HG02642 (cell line): ENCODE measurements around the gene EFR3B.
"Not testable (repeated sequence)": the region's sequence is repeated elsewhere in the genome, so short reads cannot be mapped to it uniquely, and the experiment has no call there.

ENCODE experiments used
- ATAC-seq: cut with Tn5 transposase; IDR thresholded peaks from one replicate; pipeline ENCODE4 v1.9.1; 2021; ENCODE audit warnings: mild to moderate bottlenecking; ENCODE audit not compliant: unreplicated experiment, poor library complexity

Gene EFR3B

DNA sequence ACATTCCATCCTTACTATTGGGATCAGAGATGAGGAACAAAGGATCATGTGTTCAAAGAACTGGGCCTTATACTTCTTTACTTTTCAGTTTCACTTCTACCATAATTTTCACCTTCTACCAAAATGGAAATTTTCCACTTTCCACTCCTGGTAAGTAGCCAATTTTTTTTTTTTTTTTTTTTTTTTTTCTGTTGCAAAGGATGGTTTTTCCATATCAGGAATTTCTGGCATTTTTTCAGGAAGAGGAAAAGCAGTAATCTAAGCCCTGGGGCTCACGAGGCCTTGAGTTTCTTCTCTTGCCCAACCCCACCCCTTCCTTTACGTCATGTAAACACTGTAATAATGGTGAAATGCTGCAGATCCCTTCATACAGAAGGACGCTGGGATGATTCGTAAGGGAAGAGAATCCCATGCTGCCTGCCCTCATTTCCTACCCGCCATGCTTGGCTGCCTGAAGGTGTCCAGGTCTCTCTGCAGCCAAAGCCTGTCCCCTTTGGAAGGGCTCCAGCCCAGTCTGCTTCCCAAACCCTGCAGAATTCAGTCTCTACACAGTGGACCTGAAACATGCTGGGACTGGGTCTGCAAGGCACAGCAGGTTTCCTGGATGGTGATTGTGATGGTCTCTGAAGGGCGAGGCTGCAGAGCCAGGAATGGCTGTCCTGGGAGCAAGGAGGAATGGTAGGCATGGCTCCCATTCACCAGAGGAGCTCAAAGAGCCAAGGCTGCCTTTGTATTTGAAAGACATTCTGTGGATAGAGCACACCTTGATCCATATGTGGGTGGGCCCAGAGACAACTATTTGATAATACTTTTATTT is 57.0 kb downstream of the EFR3B start:
- ATAC-seq: no peak

DNA sequence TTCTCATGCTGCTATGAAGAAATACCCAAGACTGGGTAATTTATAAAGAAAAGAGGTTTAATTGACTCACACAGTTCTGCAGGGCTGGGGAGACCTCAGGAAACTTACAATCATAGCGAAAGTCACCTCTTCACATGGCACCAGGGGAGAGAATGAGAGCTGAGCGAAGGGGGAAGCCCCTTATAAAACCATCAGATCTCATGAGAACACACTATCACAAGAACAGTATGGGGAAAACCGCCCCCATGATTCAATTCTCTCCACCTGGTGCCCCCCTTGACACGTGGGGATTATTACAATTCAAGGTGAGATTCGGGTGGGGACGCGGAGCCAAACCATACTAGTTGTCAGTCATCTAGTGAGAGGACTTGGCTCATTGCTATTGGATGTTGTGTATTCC is 60.5 kb downstream of the EFR3B start:
- not testable (repeated sequence) for ATAC-seq

DNA sequence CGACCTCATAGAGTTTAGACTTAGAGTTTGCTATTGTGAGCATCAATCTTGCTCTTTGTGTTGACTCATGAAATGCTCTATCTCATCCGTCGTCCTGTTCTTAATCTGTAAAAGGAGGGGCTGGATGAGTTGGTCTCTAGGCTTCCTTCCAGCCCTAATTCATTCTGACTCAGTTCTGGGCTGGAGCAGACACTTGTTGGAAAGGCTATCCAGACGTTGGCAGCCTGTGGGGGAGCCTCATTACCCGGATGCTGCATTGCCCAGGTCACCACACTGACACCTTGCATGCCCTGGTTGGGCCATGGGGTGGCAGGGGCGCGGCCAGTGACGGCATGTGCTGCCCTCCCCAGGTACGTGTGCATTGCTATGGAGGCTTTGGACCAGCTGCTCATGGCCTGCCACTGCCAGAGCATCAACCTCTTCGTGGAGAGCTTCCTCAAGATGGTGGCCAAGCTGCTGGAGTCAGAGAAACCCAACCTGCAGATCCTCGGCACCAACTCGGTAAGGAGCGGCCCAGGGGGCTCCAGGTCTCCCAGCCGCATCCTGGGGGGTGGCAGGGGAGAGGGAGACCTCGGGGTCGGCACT is 61.5 kb downstream of the EFR3B start:
- ATAC-seq: no peak

DNA sequence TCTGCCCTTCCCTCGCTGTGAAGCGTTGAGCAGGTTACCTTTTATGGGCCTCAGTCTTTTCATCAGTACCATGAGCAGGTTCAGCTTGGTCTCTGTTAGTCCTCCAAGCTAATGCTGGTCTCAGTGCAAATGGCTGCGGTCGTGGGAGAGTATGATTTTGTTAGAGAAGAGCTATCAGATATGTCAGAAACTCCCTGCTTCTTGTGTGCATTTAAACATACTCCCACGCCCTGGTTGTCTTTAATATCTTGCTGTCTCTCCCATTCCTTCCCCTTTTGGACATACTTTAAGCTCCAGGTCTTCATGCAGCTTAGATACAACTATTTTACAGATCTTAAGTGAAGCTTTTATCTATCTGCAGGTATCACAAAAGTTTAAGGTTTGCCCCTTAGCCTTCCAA is 62.9 kb downstream of the EFR3B start:
- no peak for ATAC-seq

DNA sequence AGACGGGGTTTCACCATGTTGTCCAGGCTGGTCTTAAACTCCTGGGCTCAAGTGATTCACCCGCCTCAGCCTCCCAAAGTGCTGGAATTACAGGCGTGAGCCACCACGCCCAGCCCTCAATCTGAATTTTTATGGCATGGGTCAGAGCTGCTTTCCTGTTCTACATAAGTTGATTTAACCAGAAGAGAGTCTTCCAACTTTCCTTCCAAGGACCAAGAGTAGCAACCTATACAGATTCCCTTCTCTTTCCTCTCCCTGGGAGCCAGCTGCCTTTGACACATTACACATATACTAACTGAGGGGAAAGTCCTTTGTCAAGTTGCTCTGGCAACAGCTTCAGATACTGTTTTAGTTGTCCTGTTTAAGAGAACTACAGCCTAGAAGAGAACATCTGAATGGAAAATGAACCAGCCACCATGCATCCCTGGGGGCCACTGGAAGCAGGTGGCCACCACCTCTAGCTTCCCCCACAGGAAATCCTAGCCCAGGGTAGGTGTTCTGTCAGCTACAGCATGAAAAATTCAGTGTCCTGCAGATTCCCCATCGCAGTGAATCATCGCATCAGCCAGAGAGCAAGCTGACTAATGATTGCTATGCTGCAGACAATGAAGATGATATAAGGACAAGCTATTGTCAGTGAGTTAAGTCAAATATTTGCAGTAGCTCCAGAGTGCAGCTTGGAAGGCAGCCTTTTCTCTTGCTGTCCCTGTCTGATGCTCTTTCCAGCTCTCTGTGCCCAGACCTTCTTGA is 63.6 kb downstream of the EFR3B start:
- ATAC-seq: no peak

DNA sequence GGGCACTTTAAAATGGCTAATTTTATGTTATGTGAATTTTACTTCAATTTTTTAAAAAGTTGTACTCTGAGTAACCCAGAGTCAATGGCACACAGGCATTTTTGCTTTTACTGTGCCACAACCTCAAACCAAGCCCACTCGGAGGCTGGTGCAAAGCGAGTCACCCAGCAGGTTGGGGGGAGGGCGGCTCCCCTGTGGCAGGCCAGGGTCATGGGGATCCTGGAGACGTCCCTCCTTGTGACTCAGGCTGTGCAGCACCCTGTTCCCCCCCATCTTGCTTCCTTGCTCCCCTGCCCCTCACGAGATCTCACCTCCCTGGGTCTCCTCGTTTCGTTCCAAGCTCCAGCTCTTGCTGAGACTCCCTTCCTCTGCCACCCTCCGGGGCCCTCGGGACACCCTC is 67.9 kb downstream of the EFR3B start:
- no peak for ATAC-seq

DNA sequence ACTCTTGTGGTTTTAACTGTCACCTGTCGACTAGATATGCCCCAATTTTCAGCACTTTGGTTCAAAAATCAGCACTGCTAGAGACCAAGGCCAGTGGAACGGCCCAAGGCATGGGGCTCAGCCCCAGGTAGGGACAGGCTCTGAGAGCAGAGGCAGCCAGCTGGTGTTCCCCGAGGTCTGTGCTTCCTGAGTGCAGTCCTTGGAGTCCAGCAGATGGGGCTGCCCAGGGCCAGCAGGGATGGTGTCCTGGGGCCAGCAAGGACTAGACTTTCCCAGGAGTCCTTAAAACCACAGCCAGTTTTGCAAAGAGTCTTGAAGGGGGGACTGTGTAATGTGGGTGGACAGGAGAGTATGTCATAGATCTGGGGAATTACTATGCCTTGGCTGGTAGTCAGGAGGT is 70.2 kb downstream of the EFR3B start:
- no peak for ATAC-seq

DNA sequence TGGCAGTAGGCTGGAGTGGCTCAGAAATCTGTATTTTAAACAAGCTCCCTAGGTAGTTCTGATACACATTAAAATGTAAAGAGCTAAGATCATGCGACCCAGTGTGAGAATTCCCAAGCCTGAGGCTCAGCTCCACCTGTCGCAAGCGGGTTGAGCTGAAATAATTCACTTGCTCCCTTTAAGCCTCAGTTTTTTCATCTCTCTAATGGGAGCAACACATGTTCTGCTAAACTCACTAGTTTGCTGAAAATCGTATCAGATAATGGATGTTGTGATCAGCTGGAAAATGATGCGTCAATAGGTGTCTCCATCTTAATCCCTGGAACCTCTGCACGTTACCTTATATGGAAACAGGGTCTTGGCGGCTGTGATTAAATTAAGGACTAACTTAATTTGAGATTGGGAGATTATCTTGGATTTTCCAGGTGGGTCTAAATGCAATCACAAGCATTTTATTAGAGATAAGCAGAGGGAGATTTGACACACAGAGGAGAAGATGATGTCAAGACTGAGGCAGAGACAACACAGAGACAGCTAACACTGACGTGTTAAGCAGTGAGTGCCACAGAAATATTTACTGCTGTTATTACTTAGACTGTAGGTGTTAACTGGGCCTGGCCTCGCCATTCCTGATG is 73.5 kb downstream of the EFR3B start:
- ATAC-seq: no peak

DNA sequence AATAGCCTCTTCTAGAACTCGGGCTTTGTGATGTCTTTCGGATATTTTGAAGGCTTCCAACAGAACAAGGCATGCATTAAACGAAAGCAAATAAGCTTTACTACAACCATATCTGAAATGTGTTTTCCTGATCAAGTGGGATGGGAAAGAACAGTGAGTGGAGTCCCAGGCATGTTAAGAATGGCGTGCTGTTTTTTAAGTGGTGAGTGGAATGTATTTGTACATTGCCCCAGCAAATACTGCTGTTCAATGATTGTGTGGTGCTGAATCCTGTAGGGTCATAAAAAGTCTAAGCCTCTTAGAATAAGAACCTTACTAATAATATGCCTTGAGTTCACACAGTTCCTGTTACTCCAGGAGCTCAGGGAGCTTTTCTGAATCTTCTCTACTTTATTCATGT is 74.0 kb downstream of the EFR3B start:
- no peak for ATAC-seq

DNA sequence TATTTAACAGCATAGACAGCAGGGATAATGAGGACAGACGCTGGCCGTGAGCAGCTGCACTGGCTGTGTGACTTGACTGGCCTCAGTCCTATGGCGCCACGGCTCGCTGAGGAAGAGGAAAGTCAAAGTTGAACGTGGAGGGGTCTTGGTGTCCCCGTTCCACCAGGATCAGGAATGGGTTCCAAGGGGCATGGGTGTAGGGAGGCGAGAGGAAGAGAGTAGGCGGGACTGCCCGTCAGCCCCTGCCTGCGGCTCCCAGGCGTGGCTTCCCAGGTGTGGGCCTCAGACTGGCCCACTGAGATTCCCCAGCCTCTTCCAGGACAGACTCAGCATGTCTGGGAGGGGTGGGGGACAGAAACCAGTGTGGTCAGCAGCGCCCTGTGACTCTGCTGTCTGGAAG is 75.1 kb downstream of the EFR3B start:
- ATAC-seq: no peak

DNA sequence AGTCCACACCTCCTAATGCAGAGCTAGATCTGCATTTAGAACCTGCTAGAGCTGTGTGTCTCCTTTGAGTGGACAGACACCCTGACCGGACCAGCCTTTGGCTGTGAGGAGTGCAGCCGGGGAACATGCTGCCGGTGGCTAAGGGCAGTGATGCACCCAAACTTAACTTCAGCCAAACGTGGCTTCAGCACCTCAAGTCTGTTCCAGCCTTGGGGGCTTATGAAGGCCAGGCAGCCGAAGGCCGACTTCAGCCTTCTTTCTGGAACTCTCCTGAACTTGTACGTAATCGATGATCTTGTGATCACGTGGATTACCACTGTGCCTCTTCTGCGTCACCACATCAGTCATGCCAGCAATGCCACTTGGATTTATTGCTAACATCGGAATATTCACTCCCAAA is 77.4 kb downstream of the EFR3B start:
- no peak for ATAC-seq

DNA sequence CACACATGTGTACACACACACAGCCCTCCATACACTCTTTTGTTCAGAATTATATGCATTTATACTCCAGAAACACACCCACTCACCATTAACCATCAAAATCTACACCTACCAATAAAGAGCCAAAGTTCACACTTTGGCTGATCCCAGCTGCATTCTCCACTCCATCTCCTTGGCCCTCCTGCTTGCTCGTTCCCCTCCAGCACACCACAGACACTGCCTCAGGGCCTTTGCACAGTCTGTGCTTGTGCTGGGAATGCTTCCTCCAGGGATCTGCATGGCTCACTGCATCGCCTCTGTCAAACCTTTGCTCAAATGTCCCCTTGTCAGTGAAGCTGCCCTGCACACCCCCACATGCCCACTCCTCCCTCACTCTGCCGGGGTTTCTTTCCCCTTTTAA is 80.5 kb downstream of the EFR3B start:
- no peak for ATAC-seq

DNA sequence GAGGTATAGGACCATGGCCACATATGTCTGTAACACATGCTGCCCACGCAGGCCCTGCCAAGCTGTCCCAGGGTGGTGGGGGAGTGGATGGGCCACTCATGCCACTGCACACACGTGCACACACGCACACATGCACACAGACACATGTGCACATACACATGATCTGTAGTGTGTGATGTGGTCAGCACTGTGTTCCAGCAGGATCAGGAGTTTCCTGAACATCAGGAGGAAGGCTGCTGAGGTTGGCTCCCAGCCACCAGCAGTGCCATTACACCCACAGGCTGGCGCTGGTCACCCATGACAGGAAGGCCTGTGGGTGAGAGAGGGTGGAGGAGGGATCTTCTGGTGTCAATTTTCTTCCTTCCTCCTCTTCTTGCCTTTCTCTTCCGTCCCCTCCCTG is 81.8 kb downstream of the EFR3B start:
- no peak for ATAC-seq

DNA sequence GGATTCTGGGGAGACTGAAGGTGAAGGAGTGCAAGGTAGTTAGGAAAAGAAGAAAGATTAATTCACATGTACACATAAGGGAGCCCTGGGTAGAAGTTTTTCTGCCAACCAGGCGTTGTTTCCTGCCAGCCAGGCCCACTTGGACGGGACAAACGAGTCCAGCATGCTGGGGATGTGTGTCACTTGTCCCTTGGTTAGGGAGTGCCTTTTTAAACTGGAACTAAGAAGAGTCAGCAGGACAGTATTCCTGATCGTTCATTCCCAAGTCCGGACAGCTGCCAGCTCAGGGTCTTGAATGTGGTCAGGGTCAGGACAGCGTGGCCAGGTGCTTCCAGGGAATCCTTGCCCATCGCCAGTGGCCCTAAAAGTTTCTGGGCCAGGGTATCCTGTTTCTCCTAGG is 83.3 kb downstream of the EFR3B start:
- ATAC-seq: no peak

DNA sequence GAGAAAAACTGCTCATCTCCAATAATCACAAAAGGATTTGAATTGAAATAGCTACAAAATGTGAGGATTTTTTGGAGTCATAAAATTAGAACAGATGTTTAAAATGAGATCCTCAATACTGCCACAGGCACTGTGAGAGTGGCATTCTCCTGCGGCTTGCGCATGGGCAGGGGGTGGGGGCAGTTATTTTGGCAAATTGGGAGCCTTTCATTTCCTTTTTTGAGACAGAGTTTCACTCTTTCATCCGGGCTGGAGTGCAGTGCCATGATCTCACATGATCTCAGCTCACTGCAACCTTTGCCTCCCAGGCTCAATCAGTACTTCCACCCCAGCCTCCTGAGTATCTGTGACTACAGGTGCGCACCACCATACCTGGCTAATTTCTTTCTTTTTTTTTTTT is 84.1 kb downstream of the EFR3B start:
- no peak for ATAC-seq

DNA sequence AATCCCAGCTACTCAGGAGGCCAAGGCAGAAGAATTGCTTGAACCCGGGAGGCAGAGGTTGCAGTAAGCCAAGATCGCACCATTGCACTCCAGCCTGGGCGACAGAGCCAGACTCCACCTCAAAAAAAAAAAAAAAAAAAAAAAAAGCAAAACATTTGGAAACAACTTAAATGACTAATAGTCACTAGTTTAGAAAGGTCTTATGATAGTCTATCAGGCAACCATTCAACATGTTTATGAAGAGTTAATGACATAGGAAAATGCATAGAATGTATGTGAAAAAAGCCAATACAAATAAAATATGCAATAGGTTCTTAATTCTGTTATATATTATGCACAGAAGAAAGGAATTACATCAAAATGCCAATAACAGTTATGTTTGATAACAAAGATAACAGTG is 85.2 kb downstream of the EFR3B start:
- not testable (repeated sequence) for ATAC-seq

DNA sequence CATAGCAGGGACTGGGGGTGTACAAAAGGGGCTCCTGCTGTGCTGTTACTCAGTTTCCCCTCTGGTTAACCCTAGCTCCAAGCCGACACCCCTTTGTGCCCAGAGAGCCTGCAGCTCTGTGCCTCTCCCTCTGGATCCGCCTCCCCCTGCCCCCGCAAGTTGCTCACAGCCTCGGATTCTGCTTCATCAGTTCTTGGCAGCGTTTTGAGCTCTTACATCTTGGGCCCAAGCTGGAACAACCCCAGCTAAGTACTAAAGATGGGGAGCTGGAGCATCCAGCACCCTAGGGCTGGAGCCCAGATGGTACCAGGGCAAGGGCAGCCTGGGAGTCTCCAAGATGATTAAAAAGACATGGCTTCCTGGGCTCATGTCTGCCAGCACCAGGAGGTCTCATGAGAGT is 85.8 kb downstream of the EFR3B start:
- no peak for ATAC-seq

DNA sequence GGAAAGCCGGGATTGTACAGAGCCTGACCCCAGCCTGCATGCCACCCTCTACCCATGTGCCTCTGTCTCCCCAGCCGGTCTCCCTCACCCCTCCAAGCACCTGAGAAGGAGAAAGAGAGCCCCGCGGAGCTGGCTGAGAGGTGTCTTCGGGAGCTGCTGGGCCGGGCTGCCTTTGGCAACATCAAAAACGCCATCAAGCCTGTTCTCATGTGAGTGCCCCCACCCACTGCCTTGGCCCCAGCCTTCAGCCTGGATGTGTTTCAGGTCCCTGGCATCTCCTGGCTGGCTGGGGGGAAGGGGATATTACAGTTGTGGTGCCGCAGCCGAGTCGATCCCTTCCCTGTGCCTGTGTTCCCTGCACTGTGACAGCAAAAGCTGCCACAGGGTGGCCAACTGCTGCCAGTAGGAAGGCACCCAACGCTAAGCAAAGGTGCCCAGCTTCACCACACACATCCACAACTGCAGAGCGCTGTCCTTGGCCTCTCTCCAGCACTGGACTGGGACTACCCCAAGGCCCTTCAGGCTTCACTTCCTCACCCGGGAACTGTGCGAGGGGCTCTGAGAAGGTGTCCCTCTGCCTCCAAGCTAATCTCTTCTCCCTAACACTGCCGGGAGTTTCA is 88.1 kb downstream of the EFR3B start:
- no peak for ATAC-seq

DNA sequence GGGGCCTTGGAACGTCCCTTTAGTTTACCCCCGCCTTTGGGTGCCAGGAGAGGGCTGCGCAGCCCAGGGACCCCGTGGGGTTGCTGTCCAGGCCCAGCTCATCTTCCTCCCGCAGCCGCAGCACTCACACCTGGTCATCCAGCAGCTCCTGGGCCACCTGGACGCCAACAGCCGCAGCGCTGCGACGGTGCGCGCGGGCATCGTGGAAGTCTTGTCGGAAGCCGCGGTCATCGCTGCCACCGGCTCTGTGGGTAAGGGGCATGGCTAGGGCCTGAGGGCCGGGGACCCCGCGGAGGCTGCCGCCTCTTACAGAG is 89.3 kb downstream of the EFR3B start:
- ATAC-seq: no peak

DNA sequence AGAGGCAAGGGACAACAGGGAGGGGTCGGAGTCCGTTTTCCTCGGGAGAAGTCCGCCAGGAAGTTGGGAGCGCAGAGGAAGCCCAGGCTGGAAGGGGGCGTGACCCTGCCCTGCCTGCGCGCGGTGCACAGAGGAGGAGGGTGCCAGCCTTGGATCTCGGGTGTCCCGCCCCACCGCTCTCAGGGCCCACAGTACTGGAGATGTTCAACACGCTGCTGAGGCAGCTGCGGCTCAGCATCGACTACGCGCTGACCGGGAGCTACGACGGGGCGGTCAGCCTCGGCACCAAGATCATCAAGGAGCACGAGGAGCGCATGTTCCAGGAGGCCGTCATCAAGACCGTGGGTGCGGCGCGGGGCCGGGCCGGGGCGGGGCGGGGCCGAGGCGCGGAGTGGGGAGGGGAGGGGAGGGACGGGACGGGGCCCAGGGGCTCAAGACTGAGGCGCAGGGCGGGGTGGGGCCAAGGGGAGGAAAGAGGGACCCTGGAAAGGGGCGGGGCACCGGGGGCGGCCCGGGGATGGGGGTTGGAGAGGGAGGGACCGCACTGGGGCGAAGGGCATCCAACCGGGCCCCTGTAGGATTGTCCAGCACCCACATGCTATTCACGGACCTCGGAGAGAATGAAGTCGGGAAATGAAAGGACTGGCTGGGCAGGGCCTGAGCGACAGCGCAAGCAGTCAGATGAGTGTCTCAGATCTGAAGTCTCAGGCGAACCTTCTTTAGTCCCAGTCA is 89.9 kb downstream of the EFR3B start:
- no peak for ATAC-seq
